ENCODE results near the gene IDUA. TPM values are rescaled to one million over a fixed set of nuclear protein-coding genes. Genes with fewer than 3 reads are reported as not detected.
"Not testable (repeated sequence)": the region's sequence is repeated elsewhere in the genome, so short reads cannot be mapped to it uniquely, and the experiment has no call there.

Gene IDUA
- polyA plus RNA-seq (ENCODE audit: insufficient read depth in 1 of 5, insufficient read length in 5 of 5, low replicate concordance in 1 of 5), result 10 to 100 TPM in 4 of 5 donors, 1 to 10 TPM in 1; 9.9 to 22.1 (median 16.9) TPM
- long read RNA-seq, donor 1, partial matches to known transcripts, result 0 of 1 reads
- long read RNA-seq, donor 1, other reads (novel, unspliced or antisense), result 0 of 1 reads
- long read RNA-seq, donor 2, result 0 reads
- long read RNA-seq, donor 3, result 0 reads
- long read RNA-seq, donor 4, partial matches to known transcripts, result 0 of 1 reads
- long read RNA-seq, donor 4, other reads (novel, unspliced or antisense), result 0 of 1 reads
- long read RNA-seq, donor 5, partial matches to known transcripts, result 0 of 2 reads
- long read RNA-seq, donor 5, other reads (novel, unspliced or antisense), result 0 of 2 reads
- long read RNA-seq, donor 6, partial matches to known transcripts, result 0 of 3 reads
- long read RNA-seq, donor 6, other reads (novel, unspliced or antisense), result 0 of 3 reads
- long read RNA-seq, donor 7, result 0 reads
- long read RNA-seq, donor 8, partial matches to known transcripts, result 0 of 1 reads
- long read RNA-seq, donor 8, other reads (novel, unspliced or antisense), result 0 of 1 reads

- DNase-seq, result peak; percentile 64 to 75
These were observed at the start of gene IDUA for GRCh38 chr4:986879-987623. IDUA (plus strand) TSS chr4:987044; CDS start chr4:987085, 41 bp downstream.

- DNase-seq, result not testable (repeated sequence)
These were observed 47.3 kb upstream of the IDUA start for GRCh38 chr4:939508-939907.

DNA sequence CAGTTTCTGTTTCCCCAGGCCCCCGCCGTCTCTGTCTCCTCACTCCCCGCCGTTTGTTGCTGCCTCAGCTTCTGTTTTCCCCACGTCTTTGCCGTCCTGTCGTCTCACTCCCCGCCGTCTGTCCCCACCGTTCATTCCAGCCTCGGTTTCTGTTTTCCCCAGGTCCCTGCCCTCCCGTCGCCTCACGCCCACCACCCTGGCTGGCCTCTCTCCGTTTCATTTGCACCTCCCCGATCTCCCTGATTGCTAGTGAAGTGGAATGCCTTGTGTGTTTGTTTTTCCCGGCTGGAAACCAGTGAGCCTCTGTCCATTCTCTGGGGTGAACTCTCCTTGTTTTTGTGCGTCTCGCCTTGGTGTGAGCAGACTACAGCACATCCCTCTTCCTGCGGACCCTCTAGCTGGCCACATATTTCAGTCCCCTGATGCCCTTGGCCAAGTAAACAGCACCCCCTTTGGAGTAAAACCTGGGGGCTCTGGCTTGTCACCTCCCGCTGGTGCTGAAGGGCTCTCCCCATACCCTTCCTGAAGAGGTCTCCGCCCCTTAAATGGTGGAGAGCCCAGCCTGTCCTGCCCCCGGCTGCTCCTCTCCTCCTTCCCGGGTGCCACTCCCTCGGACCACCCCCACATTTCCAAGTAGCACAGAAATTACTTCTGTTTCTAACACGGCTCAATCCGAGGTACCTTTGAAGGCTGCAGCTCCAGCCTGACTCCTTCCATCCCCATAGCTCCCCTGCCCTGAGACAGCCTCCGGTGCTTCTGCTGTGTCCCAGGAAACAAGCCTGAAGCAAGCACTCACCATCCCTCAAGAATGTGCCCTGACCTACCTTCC, 41.4 kb upstream of the IDUA start:
- DNase-seq, result no peak

DNA sequence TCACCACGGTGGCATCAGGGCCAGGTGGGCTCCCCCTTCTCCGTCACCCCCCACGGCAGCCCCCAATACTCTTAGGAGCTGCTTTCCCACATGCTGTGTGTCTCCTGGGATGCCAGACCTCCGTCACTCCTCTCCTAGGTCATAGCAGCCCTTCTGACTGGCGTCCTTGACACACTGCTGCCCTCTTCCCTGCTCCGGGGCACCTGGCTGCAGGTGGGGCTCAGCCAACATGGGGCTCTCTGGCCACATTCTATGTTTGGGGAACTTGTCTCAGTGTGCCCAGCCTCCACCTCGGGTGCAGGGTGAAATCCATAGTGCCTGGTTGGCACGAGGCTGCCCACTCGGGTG, 40.8 kb upstream of the IDUA start:
- DNase-seq, result no peak

- DNase-seq, result no peak
These were observed 40.0 kb upstream of the IDUA start for GRCh38 chr4:946517-947471.

DNA sequence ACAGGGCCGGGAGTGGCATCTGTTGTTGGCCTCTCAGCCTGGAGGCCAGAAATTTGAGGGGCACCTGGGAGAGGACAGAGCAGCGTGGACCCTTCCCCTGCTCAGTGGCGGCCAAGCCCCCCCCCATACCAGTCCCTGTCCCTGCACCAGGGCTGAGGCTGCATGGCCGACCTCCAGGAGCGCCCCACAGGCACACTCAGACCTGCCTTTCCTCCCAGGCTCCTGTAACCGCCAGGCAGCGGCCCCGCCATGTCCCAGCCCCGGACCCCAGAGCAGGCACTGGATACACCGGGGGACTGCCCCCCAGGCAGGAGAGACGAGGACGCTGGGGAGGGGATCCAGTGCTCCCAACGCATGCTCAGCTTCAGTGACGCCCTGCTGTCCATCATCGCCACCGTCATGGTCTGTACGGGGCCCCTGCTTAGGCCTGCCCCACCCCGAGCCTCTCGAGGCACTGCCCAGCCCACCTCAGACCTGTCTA, 39.3 kb upstream of the IDUA start:
- no peak for DNase-seq

DNA sequence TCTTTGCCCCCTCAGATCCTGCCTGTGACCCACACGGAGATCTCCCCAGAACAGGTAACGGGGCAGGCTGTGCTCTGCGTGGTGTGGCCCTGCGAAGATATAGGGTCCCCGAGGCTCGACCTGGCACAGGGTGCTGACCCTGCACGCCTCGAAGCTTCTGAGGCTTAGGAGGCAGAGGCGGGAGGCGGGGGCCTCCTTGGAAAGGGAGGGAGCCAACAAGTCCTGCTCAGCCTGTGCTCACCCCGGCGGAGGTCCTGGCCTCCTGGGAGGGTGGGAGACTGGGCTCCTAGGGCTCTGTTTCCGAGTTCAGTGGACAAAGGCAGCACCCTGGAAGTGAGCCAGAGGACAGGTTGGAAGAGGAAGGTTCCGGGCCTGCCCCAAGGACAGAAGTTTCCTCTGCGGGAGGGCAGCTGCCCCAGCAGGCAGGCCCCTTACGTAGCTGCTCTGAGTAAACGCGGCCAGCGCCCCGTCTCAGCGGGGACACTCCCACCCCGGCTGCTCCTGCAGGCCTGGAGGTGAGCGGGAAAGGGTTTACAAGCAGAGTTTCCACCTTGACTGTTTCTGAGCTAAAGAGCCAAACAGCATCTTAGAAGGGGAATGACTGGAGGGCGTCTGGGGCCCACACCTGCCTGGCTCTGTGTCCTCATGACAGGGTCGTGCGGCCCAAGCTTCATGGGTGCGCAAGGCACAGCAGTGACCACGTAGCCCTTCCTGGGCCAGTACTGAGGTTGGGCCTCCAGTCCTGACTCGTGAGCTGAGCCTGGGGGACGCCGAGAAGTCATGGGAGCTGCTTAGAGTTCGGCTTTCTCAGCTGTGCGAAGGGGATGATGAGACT, 38.5 kb upstream of the IDUA start:
- no peak for DNase-seq

- no peak for DNase-seq
These were observed 37.9 kb upstream of the IDUA start for GRCh38 chr4:948936-949300.

DNA sequence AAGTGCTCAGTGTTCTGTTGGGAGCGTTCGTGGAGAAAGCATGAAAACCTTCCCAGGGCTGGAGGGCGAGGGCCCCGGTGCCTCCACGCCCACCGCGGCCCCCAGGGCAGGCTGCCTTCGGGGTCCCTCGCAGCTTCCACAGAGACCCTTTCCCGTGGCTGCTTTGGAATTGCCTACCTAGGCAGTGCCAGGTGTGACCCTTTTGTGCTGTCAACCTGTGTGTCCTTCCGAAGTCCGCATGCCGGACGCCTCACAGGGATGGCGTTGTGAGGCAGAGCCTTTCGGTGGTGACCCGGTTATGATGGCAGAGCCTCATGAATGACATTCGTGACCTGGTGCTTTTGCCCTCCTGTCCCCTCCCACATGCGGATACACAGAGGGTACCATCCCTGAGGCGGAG, 37.2 kb upstream of the IDUA start:
- DNase-seq, result no peak

DNA sequence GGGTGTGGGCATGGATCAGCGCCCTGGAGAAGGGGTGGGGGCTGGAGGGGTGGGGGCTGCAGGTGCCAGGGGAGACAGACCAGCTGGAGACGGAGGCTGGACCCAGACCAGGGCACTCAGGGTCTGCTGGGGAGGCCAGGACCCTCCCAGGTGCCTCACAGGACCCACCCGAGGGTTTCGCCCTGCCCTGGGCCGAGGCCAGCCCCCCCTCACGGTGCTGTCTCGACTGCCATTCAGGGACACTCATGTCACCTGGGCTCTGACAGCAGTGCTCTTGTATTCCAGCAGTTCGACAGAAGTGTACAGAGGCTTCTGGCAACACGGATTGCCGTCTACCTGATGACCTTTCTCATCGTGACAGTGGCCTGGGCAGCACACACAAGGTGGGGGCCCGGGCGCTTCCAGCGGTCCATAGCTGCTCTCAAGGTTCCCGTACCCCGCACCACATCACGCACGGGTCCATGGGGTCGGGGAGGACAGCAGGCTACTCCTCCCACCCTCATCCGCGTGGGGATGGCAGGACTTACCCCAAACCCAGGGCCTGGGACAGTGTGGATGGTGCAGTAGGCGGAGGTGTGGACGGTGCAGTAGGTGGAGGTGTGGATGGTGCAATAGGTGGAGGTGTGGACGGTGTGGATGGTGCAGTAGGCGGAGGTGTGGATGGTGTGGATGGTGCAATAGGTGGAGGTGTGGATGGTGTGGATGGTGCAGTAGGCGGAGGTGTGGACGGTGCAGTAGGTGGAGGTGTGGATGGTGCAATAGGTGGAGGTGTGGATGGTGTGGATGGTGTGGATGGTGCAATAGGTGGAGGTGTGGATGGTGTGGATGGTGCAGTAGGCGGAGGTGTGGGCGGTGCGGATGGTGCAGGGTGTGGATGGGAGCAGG, 36.5 kb upstream of the IDUA start:
- DNase-seq, result no peak

DNA sequence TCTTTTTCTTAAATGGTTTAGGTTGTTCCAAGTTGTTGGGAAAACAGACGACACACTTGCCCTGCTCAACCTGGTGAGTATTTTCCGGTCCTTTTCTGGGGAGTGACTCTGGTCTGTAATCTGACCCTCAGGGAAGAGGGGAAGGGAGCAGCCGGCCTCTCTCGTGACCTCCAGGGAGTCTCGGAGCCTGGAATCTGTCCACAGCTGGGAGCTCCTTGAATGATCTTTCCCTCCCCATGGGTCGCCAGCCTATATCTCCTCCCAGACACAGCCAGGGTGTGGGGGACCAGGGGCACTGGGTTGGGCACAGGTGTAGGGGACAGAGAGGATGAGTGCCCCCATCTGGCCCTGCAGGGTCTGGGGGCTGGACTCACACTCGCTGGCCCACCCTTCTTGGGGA, 35.7 kb upstream of the IDUA start:
- DNase-seq, result no peak

- no peak for DNase-seq
These were observed 35.0 kb upstream of the IDUA start for GRCh38 chr4:951594-952468.

DNA sequence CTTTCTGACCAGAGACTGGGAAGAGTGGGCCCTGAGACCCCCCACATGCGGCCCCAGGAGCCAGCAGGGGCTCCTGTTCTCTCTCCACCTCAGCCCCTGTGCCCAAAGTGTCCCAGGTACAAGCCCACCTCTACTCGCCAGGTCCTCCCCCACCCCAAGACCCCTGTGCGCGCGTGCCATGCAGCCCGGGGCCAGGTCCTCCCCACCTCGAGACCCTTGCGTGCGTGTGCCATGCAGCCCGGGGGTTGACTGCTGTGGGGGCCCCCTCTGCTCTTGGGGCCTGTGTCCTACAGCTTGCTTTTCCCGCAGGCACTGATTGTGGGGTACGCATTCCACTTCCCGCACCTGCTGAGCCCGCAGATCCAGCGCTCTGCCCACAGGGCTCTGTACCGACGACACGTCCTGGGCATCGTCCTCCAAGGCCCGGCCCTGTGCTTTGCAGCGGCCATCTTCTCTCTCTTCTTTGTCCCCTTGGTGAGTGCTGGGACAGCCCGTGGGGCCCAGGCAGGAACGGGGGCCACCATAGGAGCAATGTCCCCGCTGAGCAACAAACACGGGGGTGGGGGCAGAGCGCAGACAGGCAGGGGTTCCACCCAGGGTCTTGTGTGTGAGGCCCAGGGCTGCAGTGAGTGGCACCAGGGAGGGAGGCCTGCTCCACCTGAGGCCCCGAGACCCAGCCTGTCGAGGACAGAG, 33.8 kb upstream of the IDUA start:
- DNase-seq, result no peak

DNA sequence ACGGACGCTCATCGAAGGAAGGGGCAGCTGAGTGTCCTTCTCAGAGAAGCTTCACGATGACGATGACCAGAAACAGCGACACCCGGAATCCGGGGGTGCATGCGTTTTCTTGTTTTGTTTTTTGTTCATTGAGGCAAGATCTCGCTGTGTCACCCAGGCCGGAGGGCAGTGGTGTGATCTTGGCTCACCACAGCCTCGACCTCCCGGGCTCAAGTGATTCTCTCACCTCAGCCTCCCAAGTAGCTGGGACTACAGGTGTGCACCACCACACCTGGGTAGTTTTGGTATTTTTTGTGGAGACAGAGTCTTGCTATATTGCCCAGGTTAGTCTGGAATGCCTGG, 33.3 kb upstream of the IDUA start:
- no peak for DNase-seq

GRCh38 chr4:954211-955020, 32.4 kb upstream of the IDUA start:
- no peak for DNase-seq

Measured in right lung (tissue), 10 donors.